NCI-H2029 (cell line): ENCODE data around the gene NODAL.

Source experiments
- DNase-seq: peaks from one replicate; lab custom pipeline; 2025; lab: John Stamatoyannopoulos, UW

The NODAL gene

GRCh38 chr10:70432561-70433263, 8.8 kb downstream of the NODAL start:
- no peak for DNase-seq

GRCh38 chr10:70432101-70432500, 9.4 kb downstream of the NODAL start:
- no peak for DNase-seq

- DNase-seq = no peak
These were observed 10.7 kb downstream of the NODAL start for GRCh38 chr10:70430493-70431445.

- DNase-seq = no peak
These were observed 14.7 kb downstream of the NODAL start for GRCh38 chr10:70426823-70427222.

- DNase-seq = no peak
These were observed 16.4 kb downstream of the NODAL start for GRCh38 chr10:70425096-70425495.

GRCh38 chr10:70424320-70424719, 17.2 kb downstream of the NODAL start:
- DNase-seq = no peak

- no peak for DNase-seq
These were observed 22.8 kb downstream of the NODAL start for GRCh38 chr10:70418713-70419112.

- DNase-seq = no peak
These were observed 23.3 kb downstream of the NODAL start for GRCh38 chr10:70418229-70418628.

- no peak for DNase-seq
These were observed 23.9 kb downstream of the NODAL start for GRCh38 chr10:70417568-70417967.

- DNase-seq = no peak
These were observed 29.1 kb downstream of the NODAL start for GRCh38 chr10:70412356-70412755.

GRCh38 chr10:70410608-70411007, 30.9 kb downstream of the NODAL start:
- DNase-seq = no peak

GRCh38 chr10:70409772-70410171, 31.7 kb downstream of the NODAL start:
- no peak for DNase-seq

GRCh38 chr10:70405037-70405824, 36.2 kb downstream of the NODAL start:
- DNase-seq = no peak

- no peak for DNase-seq
These were observed 36.8 kb downstream of the NODAL start for GRCh38 chr10:70404787-70405036.

- peak; percentile 70 for DNase-seq
These were observed 37.3 kb downstream of the NODAL start, which contains the start of gene EIF4EBP2 for GRCh38 chr10:70404036-70404786. Gene EIF4EBP2 (plus strand): TSS chr10:70404145. CDS start chr10:70404402, 257 bp downstream.

- DNase-seq = no peak
These were observed 37.9 kb downstream of the NODAL start for GRCh38 chr10:70403483-70404035.

GRCh38 chr10:70399177-70399576, 42.3 kb downstream of the NODAL start:
- DNase-seq = no peak

- DNase-seq = no peak
These were observed 45.3 kb downstream of the NODAL start for GRCh38 chr10:70396140-70396539.

- DNase-seq = no peak
These were observed 49.8 kb downstream of the NODAL start for GRCh38 chr10:70391654-70392053.
